Activated CD4-positive, alpha-beta T cell treated with anti-CD3 and anti-CD28 coated beads for 4 hours (primary cell): ENCODE results near the gene DNAH17.

ENCODE experiments used
- DNase-seq, 2 donors: peaks; one replicate each; pipeline ENCODE4 v3.0.0-alpha.2; 2020

Gene DNAH17

DNA sequence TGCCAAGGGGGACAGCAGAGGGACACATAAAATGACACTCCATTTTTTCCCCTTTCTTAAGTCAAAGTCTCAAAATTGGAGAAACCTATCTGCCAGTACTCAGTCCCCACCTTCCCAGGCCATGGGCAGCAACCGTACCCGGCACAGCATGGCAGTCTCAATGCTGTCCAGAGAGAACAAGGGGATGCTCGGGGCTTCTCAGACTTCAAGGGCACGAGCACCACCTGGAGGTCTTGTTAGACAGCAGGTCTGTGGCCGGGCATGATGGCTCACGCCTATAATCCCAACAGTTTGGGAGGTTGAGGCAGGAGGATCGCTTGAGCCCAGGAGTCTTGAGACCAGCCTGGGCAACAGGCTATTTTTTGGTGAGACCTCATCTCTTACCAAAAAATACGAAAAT, 3.2 kb downstream of the DNAH17 start:
- no peak for DNase-seq

GRCh38 chr17:78572239-78573205, 4.7 kb downstream of the DNAH17 start:
- DNase-seq: no peak

DNA sequence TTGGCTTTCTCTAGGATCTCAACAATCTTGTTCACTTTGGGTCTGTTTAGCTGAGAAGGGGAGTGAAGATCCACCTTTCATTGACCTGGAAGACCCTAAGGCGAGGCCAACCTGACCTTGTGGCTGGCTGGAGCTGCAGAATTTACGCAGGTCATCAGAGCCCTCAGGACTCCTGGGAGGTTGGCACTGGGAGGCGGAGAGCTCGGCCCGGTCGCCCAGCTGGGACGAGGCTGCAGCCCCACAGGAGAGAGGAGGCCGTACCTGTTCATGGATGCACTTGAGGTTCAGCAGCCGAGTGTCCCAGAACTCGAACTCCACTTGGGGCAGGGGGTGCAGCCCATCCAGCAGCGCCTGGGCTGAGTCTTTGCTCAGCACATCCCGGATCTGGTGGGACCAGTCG, 5.9 kb downstream of the DNAH17 start:
- DNase-seq: no peak

DNA sequence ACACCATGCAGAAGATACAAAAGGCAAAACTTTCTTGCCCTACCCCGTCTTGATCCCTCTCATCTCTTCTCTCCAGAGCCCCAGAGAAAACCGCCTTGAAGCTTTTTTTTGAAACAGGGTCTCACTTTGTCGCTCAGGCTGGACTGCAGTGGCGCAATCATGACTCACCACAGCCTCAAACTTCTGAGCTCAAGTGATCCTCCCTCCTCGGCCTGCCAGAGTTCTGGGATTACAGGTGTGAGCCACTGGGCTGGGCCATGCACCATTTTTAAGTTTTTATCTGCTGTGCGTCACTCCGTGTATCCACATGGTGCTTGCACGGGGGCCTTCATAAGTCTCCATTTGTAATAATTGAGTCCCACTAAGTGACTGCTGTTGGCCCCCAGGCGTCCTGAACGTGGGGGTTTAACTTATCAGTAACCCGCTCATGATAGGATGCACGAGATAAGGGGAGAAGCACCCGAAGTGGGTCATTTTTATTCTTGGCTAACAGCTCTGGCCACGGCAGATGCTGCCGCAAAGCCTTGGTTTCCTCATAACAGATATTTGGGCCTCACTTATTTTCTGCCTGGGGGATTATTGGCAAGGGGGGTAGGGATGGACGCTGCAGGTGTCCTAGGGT, 8.6 kb downstream of the DNAH17 start:
- no peak for DNase-seq

- no peak for DNase-seq
Observed at GRCh38 chr17:78567991-78568390, 9.2 kb downstream of the DNAH17 start.

DNA sequence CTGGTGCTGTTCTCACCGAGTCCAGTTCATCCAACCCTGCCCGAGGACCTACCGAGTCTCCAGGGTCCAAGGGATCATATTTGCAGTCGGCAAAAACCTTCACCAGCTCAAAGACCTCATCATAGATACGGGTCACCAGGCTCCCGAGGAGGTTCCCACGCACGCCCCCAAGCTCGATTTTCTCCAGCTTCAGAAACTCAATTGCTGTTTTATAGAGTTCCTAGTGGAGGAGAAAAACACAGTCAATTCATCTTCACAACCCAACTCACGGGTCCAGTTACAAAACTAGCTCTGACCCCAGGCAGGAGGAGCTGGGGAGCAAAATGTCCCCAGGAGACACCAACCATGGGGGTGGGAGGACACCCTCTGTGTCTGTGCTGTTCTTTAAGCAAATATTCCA, 10.2 kb downstream of the DNAH17 start:
- DNase-seq: no peak

DNA sequence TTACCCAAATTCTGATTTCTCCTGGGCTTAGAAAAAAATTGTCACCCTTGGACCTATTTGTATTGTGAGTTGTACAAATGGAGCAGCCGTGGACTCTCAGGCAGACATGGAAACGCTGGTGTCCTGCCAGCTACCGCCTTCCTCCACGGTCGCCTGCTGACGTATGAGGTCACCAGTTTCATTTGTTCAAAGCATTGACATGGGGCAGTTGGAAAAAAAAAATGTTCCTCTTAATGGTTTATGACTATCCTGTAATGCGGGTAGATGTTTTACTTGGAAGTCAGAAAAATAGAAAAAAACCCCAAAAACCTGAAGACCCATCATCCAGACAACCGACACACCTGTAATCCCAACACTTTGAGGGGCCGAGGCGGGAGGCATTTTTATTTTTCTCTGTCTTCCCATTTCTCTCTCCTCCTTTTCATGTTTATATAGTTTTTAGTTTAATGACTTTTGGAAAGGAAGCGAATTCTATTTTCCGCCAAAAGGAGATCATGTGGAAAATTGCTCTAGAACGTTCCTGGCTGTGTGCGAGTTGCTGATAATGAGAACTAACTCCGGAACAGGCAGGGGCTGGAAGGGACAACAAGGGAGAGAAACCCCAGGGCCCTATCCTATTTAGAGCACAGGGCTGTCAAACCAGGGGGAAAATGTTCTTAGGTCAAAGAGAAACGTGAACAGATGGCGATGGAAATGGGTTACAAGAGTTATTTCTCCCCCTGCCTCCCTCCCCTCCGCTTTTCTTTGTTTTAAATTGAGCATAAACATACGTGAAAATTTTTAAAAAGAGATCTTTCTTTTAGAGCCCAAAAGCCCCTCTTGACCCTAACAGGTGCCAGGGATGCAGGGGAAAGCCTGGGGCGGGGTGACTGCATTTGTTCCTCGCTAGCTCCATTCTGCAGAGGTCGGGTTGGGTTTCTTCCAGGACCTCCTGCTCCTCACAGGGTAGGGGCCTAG, 13.7 kb downstream of the DNAH17 start:
- DNase-seq: no peak

- no peak for DNase-seq
Observed at GRCh38 chr17:78562734-78563133, 14.5 kb downstream of the DNAH17 start.

DNA sequence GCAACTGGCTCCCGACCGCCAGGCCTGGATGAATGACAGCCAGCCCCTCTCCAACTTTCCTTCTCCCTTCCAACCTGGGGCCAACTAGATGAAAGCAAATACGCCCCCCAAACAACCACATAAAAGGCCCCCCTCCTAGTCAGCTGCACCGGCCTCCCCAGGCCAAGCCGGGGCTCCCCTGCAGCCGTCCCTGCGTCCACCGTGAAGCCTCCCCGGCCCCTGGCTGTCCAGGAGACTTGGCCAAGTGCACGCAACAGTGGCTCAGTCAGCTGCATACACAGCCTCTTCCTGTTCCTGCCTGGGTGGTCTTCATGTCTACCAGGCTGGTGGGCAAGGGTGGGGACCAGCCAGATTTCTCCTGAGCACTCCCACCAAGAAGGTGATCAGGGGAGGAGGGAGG, 16.0 kb downstream of the DNAH17 start:
- DNase-seq: no peak

DNA sequence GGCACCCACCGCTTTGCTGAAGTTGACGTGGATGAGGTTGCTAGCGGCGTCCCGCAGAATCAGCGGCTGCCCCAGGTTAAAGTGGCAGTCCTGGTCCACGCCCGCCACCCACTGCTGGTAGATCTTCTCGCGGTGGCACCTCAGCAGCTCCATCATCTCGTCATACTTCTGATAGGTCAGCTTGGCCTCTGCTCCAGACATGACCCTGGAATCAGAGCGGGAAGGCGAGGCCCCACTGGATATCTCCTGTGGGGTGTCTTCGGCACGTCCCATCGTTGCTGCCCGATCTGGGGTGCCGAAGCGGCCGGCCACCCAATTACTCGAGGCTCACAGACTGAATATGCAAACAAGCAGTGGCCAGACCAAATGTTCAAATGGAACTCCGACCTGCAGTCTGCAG, 16.5 kb downstream of the DNAH17 start:
- DNase-seq: no peak

DNA sequence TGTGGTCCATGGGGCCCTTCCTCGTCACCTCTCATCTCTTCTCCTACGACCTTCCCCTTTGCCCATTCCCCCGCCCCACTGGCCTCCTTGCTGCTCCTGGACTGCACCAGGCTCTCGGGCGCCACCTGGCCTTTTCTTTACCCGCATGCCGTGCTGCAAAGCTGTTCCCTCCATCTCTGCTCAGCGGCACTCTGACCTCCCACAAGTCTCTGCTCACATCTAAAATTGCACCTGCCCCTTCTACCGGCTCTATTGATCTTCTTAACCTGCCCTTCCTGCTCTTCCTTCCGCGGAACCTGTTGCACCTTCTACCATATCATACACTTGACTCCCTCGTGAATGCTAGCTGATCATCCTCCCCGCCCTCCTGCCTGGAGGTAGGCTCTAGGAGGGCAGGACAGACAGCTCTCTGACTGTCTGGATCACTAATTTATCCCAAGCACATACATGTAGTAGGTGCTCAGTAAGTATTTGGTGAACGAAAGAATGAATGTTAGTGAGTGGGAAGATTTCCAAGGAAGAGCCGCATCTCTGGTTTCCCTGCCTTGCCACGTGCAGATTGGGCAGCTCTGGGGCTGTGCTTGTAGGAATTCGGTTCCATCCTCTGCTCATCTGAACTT, 17.3 kb downstream of the DNAH17 start:
- DNase-seq: no peak

DNA sequence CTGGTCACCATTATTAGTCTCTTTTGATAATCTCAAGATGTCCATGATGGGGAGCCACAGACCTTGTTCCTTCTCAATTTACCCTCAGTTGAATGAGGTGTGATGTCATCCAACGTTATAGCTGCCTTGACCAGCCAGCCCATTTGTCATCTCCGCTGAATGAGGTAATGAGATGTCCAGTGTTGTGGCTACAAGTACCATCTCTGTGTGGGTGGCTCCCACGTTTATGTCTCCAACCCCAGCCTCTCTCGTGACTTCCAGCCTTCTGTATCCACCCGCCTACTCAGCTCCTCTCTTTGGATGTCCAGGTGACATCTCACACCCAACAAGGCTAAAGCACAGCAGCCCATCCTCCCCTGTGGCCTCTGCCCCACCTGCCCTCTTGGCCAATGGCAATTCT, 18.2 kb downstream of the DNAH17 start:
- DNase-seq: no peak

DNA sequence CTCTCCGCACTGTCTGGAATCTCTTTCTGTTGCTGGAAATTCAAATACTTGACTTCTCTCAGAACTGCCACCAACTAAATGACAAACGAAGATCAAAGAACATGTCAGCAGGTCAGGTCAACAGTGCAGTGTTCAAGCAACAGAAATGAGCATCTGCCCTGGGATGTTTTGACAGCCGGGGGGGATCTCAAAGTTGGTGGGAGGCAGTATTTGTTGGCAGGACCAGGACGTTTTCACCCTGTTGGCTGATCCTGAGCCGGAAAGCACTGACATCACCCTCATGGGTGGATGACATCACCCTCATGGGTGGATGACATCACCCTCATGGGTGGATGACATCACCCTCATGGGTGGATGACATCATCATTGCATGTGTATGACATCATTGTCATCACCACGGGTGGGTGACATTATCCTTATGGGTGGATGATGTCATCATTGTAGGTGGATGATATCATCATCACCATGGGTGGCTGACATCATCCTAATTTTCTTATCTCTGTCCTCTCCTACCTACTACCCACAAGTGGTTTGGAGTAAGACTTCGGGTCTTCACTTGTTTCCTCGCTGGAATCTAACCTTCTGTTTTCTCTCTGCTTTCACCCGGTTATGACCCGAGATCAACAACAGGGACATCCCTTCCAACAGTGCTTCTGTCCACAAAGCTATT, 18.9 kb downstream of the DNAH17 start:
- DNase-seq: no peak

- DNase-seq: no peak
Observed at GRCh38 chr17:78557598-78558039, 19.6 kb downstream of the DNAH17 start.

DNA sequence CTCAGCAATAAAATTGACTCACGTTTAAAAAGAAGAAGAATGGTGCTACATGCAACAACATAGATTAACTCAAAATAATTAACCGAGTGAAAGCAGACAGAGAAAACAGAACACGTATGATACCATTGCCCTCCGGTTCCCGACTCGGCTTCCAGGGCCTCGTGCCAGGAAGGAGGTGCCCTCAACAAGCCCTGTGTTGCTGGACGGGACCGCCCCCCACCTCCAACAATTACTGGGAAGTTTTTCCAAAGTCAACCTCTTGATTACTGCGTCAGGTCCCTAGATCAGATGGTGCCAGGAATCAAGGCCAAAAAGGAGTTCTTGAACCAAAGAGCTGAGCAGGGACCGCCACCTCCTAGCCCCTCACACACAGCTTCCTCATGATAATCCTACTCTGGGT, 20.4 kb downstream of the DNAH17 start:
- no peak for DNase-seq

DNA sequence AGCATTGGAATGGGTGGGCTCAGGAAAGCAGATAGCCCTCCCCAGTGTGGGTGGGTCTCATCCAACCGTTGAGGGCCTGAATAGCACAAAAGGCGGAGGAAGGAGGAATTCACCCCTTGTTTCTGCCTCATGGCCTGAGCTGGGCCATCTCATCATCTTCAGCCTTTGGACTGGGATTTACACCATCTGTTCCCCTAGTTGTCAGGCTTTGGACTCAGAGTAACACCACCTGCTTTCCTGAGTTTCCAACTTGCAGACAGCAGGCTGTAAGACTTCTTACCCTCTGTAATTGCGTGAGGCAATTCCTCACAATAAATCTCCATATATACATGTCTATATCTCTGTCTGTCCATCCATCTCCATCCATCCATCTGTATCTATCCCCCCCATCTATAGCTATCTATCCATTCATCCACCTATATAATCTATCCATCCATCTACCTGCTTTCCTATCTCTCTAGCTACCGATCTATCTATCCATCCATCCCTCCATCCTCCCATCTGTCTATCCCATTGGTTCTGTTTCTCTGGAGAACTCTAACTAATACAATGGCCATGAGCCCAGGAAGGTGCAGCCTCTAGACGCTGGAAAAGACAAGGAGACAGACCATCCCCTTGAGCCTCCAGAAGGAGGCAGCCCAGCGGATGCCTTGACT, 21.3 kb downstream of the DNAH17 start:
- no peak for DNase-seq

DNA sequence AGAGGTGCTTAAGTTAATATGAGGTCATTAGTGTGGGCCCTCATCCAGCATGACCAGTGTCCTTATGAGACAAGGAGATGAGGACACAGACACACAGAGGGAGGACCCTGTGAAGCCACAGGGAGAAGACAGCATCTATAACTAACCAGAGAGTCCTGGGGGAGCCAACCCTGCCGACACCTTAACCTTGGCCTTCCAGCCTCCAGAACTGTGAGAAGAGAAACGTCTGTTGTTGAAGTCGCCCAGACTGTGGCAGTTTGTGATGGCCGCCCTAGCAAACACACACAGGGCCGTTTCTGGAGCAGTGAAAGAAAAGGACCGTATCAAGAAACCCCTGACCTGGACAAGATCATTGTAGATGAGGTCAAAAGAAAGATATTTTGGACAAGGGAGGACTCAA, 26.7 kb downstream of the DNAH17 start:
- DNase-seq: no peak

- DNase-seq: no peak
Observed at GRCh38 chr17:78548725-78549124, 28.5 kb downstream of the DNAH17 start.

GRCh38 chr17:78547035-78547434, 30.2 kb downstream of the DNAH17 start:
- DNase-seq: no peak

DNA sequence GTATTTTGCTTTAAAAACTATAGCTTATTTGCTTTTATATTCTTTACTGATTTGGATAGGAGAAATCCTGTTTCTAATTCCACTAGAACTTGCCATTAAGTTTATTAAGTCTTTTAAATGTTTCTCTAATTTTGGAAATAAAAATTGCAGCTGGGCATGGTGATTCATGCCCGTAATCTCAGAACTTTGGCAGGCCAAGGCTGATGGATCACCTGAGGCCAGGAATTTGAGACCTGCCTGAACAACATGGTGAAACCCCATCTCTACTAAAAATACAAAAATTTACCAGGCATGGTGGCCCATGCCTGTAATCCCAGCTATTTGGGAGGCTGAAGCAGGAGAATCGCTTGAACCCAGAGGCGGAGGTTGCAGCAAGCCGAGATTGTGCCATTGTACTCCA, 30.7 kb downstream of the DNAH17 start:
- DNase-seq: no peak
